22Rv1 (cell line): ENCODE measurements around the gene UCK1.
A peak's percentile ranks its signal among the peaks of the same experiment; 100 is the strongest.

ENCODE experiments used
- H3K27ac ChIP-seq: fragments of 450-650 bp; 2 replicates; pipeline ENCODE4 v1.5.1; 2017
- CTCF ChIP-seq: fragments of 450-650 bp; IDR thresholded peaks from 2 replicates; pipeline ENCODE4 v1.5.1; 2017; ENCODE audit warnings: mild to moderate bottlenecking
- ZFX ChIP-seq: fragments of 450-650 bp; IDR thresholded peaks from 2 replicates; pipeline ENCODE4 v1.6.1; 2017; ENCODE audit warnings: antibody characterized with exemption, borderline replicate concordance

Gene UCK1

GRCh38 chr9:131534721-131535237, 3.7 kb upstream of the UCK1 start:
- no peak overlapping the region for H3K27ac ChIP-seq
- TF ChIP-seq CTCF (no peak), ZFX (no peak)

GRCh38 chr9:131530546-131530919, 530 bp downstream of the UCK1 start:
- TF ChIP-seq CTCF: peak; percentile 43
- no peak for TF ChIP-seq ZFX
- H3K27ac ChIP-seq: peak overlapping the region; percentile 76

- TF ChIP-seq ZFX (no peak), CTCF (no peak)
- H3K27ac ChIP-seq: peak overlapping the region; percentile 76
Measured at GRCh38 chr9:131529597-131530545, 1.2 kb downstream of the UCK1 start.

GRCh38 chr9:131528886-131529505, 2.1 kb downstream of the UCK1 start:
- TF ChIP-seq ZFX (no peak), CTCF (no peak)
- H3K27ac ChIP-seq: peak overlapping the region; percentile 76; the same call in 1 of the 2 replicates

GRCh38 chr9:131528186-131528585, 2.9 kb downstream of the UCK1 start:
- TF ChIP-seq ZFX (no peak), CTCF (no peak)
- H3K27ac ChIP-seq: peak overlapping the region; percentile 3; the same call in 1 of the 2 replicates

GRCh38 chr9:131525643-131526565, 5.2 kb downstream of the UCK1 start:
- no peak for TF ChIP-seq ZFX
- TF ChIP-seq CTCF: no peak

More at GRCh38 chr9:131525643-131526565, 5.2 kb downstream of the UCK1 start:
- H3K27ac ChIP-seq: no peak overlapping the region
